CD4-positive, alpha-beta T cell (primary cell): ENCODE results near the gene USH1G. TPM values are rescaled to one million over a fixed set of nuclear protein-coding genes. Genes with fewer than 3 reads are reported as not detected.

Experiments used
- ATAC-seq: fragments of 200-7000 bp; cut with Tn5 transposase; one replicate; pipeline ENCODE4 v1.10.0; 2022; ENCODE audit warnings: mild to moderate bottlenecking; ENCODE audit not compliant: poor library complexity
- CTCF ChIA-PET: fragments of 350-600 bp; sonication (Branson Sonifier 250); formaldehyde crosslinking; loops from one replicate; lab custom pipeline; 2021; ENCODE audit warnings: antibody characterized with exemption, inconsistent platforms; lab: Charles Lee
- POLR2A ChIA-PET: fragments of 350-600 bp; sonication (Branson Sonifier 250); formaldehyde crosslinking; loops from one replicate; lab custom pipeline; 2021; ENCODE audit warnings: antibody characterized with exemption, inconsistent platforms; lab: Charles Lee
- DNase-seq, 14 experiments: peaks; one replicate each; pipeline ENCODE4 v3.0.0-alpha.2; 2013 to 2020; ENCODE audit warnings: mixed read lengths in 2 of 14
- H3K27ac ChIP-seq, 2 donors: one replicate each; pipeline versions ENCODE4 v1.5.1 to v1.7.0; 2013; ENCODE audit warnings: low read length in 2 of 2, low read depth in 1 of 2, mild to moderate bottlenecking in 1 of 2
- H3K27me3 ChIP-seq, 2 experiments: 1 replicate in 1 of 2; 2 replicates in 1 of 2; pipeline versions ENCODE4 v1.6.1 to v1.7.0; 2013; ENCODE audit warnings: low read length in 2 of 2, control low read depth in 1 of 2, mild to moderate bottlenecking in 1 of 2, moderate library complexity in 1 of 2; ENCODE audit not compliant: insufficient read depth in 2 of 2, control insufficient read depth in 1 of 2
- H3K36me3 ChIP-seq: one replicate; pipeline ENCODE4 v1.6.1; 2013; ENCODE audit warnings: low read length, control low read depth; ENCODE audit not compliant: insufficient read depth
- H3K4me1 ChIP-seq: one replicate; pipeline ENCODE4 v1.6.1; 2013; ENCODE audit warnings: low read length, control low read depth; ENCODE audit not compliant: insufficient read depth
- H3K4me3 ChIP-seq: one replicate; pipeline ENCODE4 v1.5.1; 2013; ENCODE audit warnings: mild to moderate bottlenecking, low read length, moderate library complexity
- H3K9me3 ChIP-seq, 2 experiments: 1 replicate in 1 of 2; 2 replicates in 1 of 2; pipeline versions ENCODE4 v1.6.1 to v1.7.0; 2013; ENCODE audit warnings: low read length in 2 of 2, mild to moderate bottlenecking in 2 of 2, control low read depth in 1 of 2, moderate library complexity in 1 of 2; ENCODE audit not compliant: control insufficient read depth in 1 of 2, insufficient read depth in 1 of 2
- H3K27ac Mint-ChIP-seq: one replicate; pipeline ENCODE4 v1.8.0; 2020; ENCODE audit warnings: mixed read lengths
- H3K27me3 Mint-ChIP-seq: one replicate; pipeline ENCODE4 v1.8.0; 2021; ENCODE audit warnings: mixed read lengths
- H3K36me3 Mint-ChIP-seq: one replicate; pipeline ENCODE4 v1.8.0; 2021; ENCODE audit warnings: low read depth, mixed read lengths
- H3K4me1 Mint-ChIP-seq: one replicate; pipeline ENCODE4 v1.8.0; 2021; ENCODE audit warnings: low read depth, mixed read lengths
- H3K4me3 Mint-ChIP-seq: one replicate; pipeline ENCODE4 v1.8.0; 2020; ENCODE audit warnings: mild to moderate bottlenecking, mixed read lengths
- H3K9me3 Mint-ChIP-seq: one replicate; pipeline ENCODE4 v1.8.0; 2020; ENCODE audit warnings: mixed read lengths
- intact Hi-C, 2 experiments: fragments of 100-400 bp; cut with DNase I in 1 of 2; cut with micrococcal nuclease in 1 of 2; formaldehyde crosslinking; loops; one replicate each; pipeline versions ENCODE4 v1.15.1 to v1.9.0; 2023 to 2025; cut with DNase I, micrococcal nuclease
- total RNA-seq, 174 experiments: library from RNA in 2 of 174; stranded (reverse) in 2 of 174; gene quantifications; one replicate each; pipeline ENCODE4 v1.2.3 and lab custom pipeline; 2021 to 2026
- TF ChIP-seq, protein P1 (sequence below): fragments of 200-600 bp; IDR thresholded peaks from one replicate; pipeline ENCODE4 v1.8.0; 2022; ENCODE audit warnings: antibody characterized with exemption, mild to moderate bottlenecking

The USH1G gene
- total RNA-seq, 2 experiments from 2014 or later, result not detected

DNA sequence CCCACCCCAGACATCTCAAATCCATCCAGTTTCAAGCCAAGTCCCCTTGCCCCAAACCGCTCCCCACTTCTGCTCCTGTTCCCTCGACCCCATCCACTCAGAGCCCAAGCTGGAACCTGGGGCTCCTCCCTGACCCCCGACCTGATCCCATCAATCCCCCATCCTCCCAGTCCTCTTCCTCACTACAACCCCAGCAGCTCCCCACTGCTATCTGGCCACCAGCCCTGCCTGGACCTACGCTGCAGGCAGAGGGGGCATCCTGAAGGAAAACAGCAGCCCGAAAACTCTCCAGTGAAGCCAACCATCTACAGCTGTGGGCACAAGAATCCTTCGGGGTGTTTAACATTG is 54.2 kb downstream of the USH1G start:
- Histone ChIP-seq H3K4me3 (no peak overlapping the region), H3K4me1 (peaks cover 25% of the 10 kb centered on the region), H3K27me3 (no peaks in the 10 kb centered on the region), H3K27ac (no peak overlapping the region), H3K36me3 (peaks cover 3% of the 10 kb centered on the region), H3K9me3 (no peaks in the 10 kb centered on the region)
- peaks cover 28% of the 10 kb centered on the region for H3K4me1 Mint-ChIP-seq
- ATAC-seq, result no peak
- H3K9me3 Mint-ChIP-seq, result no peaks in the 10 kb centered on the region
- intact Hi-C loops, result no loop called here
- H3K4me3 Mint-ChIP-seq, result no peak overlapping the region
- H3K36me3 Mint-ChIP-seq, result peaks cover 5% of the 10 kb centered on the region
- H3K27me3 Mint-ChIP-seq, result no peaks in the 10 kb centered on the region
- DNase-seq, result no peak
- TF ChIP-seq, protein P1, sequence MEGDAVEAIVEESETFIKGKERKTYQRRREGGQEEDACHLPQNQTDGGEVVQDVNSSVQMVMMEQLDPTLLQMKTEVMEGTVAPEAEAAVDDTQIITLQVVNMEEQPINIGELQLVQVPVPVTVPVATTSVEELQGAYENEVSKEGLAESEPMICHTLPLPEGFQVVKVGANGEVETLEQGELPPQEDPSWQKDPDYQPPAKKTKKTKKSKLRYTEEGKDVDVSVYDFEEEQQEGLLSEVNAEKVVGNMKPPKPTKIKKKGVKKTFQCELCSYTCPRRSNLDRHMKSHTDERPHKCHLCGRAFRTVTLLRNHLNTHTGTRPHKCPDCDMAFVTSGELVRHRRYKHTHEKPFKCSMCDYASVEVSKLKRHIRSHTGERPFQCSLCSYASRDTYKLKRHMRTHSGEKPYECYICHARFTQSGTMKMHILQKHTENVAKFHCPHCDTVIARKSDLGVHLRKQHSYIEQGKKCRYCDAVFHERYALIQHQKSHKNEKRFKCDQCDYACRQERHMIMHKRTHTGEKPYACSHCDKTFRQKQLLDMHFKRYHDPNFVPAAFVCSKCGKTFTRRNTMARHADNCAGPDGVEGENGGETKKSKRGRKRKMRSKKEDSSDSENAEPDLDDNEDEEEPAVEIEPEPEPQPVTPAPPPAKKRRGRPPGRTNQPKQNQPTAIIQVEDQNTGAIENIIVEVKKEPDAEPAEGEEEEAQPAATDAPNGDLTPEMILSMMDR, result no peak
- ChIA-PET CTCF (interaction anchor here (0.7 kb wide), 1 partner anchor 9 kb away, joined by 3 read pairs; the partner anchor contains the start of gene GRIN2C), POLR2A (no interaction called here)
- H3K27ac Mint-ChIP-seq, result no peak overlapping the region

DNA sequence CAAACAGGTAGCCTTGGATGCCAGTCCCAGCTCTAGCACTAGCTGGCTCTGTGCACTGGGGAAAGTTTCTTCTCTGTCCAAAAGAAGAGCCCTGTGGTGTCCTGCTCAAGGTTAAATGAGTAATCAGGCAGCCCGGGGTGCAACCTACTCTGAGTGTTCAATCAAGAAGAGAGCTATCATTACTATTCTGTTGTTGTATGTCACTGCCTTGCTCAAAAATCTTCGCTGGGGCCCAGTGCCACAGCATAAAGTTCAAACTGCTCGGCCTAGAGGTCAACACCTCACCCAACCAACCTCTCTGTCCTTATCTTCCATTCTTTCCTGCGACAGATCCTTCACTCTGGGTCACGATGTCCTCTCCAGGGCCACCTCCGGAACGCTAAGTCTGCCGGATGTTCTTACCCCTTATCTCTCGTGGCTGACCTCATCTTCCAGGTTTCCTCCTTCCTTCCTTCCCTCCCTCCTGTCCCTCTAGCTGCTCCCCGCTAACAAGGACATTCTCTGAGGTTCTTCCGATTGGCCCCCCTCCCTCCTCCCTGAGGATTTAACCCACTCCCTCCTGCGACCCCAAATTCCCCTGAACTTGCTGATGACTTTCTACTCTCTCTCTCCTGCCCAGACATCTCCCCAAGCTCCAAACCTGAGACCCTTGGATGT is 54.7 kb downstream of the USH1G start:
- Histone ChIP-seq H3K27me3 (no peaks in the 10 kb centered on the region), H3K36me3 (peaks cover 3% of the 10 kb centered on the region), H3K4me1 (peaks cover 20% of the 10 kb centered on the region), H3K27ac (no peak overlapping the region), H3K4me3 (no peak overlapping the region), H3K9me3 (no peaks in the 10 kb centered on the region)
- POLR2A ChIA-PET, result no interaction called here
- H3K36me3 Mint-ChIP-seq, result peaks cover 4% of the 10 kb centered on the region
- H3K27ac Mint-ChIP-seq, result no peak overlapping the region
- TF ChIP-seq, protein P1, result no peak
- intact Hi-C loops, result no loop called here
- no peak for ATAC-seq
- H3K4me1 Mint-ChIP-seq, result peaks cover 24% of the 10 kb centered on the region
- H3K27me3 Mint-ChIP-seq, result peaks cover 4% of the 10 kb centered on the region
- H3K4me3 Mint-ChIP-seq, result no peak overlapping the region
- no peak for DNase-seq
- CTCF ChIA-PET, result interaction anchor here (0.7 kb wide), 1 partner anchor 9 kb away, joined by 3 read pairs; the partner anchor contains the start of gene GRIN2C
- H3K9me3 Mint-ChIP-seq, result no peaks in the 10 kb centered on the region

DNA sequence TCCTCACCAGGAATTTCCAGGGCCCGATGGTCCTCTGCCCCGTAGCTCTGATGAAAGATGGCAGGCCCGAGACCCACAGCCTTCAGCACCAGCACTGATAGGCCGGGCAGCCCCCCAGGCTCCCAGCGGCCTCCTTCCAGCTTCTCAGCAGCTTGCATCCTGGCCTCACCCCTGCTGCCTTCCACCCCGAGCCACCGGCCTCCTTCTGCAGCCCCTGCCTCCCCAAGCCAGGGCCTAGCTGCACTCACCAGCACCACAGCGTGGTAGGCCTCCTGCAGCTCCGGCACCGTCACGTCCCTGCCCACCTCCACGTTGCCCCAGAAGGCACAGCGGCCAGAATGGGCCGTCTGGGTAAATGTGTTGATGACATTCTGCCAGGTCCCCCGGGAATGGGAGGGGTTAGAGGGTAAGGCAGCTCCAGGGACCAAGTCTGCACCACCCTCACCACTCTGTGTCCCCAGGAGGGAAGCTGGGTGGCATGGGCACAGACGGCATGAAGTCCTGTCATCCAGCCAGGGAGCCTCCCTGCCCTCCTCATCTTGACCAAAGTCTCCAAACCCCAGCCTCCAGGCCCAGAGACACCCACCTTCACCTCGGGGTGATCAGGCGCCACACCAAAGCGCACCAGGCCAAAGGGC is 56.7 kb downstream of the USH1G start:
- H3K36me3 Mint-ChIP-seq, result no peaks in the 10 kb centered on the region
- ChIA-PET CTCF (interaction anchor here (1.6 kb wide), 1 partner anchor 209 kb away, joined by 4 read pairs; no protein-coding TSS in a partner anchor), POLR2A (interaction anchor here (1.1 kb wide), 1 partner anchor 209 kb away, joined by 5 read pairs; no protein-coding TSS in a partner anchor)
- ATAC-seq (no peak), DNase-seq (no peak)
- peaks cover 16% of the 10 kb centered on the region for H3K4me1 Mint-ChIP-seq
- intact Hi-C loops, result no loop called here
- no peak overlapping the region for H3K27ac Mint-ChIP-seq
- TF ChIP-seq, protein P1, result no peak
- no peak overlapping the region for H3K4me3 ChIP-seq
- H3K4me1 ChIP-seq, result peaks cover 15% of the 10 kb centered on the region
- H3K27me3 ChIP-seq, result peaks cover 5 to 13% of the 10 kb centered on the region in 2 experiments
- H3K4me3 Mint-ChIP-seq, result no peak overlapping the region
- no peaks in the 10 kb centered on the region for H3K9me3 ChIP-seq
- H3K9me3 Mint-ChIP-seq, result no peaks in the 10 kb centered on the region
- peaks cover 14% of the 10 kb centered on the region for H3K27me3 Mint-ChIP-seq
- H3K27ac ChIP-seq, result no peak overlapping the region
- H3K36me3 ChIP-seq, result peaks cover 3% of the 10 kb centered on the region

Other genes with a start within 250 kb of the USH1G start
- gene CD300LF, start 210.3 kb downstream of the USH1G start, total RNA-seq, result 1 to 10 TPM in 1 of 2 experiments, under 1 TPM in 1; 0.39 to 1.0 TPM
- 10 to 100 TPM; 19.0 to 21.1 TPM for gene RAB37, start 186.0 kb downstream of the USH1G start, total RNA-seq
- 10 to 100 TPM; 68.4 to 72.4 TPM for gene NHERF1, start 174.6 kb downstream of the USH1G start, total RNA-seq
- 10 to 100 TPM; 34.6 to 38.2 TPM for gene NAT9, start 146.9 kb downstream of the USH1G start, total RNA-seq
- gene GRIN2C, start 63.4 kb downstream of the USH1G start, total RNA-seq, result not detected
- 1 to 10 TPM; 2.1 to 2.7 TPM for gene FDXR, start 50.3 kb downstream of the USH1G start, total RNA-seq
- gene FADS6, start 29.6 kb downstream of the USH1G start, total RNA-seq, result not detected
- not detected for gene OTOP2, start 1.0 kb upstream of the USH1G start, total RNA-seq
- gene OTOP3, start 12.6 kb upstream of the USH1G start, total RNA-seq, result not detected
- gene HID1, start 49.5 kb upstream of the USH1G start, total RNA-seq, result 10 to 100 TPM; 31.8 to 31.9 TPM
- gene CDR2L, start 64.4 kb upstream of the USH1G start, total RNA-seq, result under 1 TPM in 1 of 2 experiments, not detected in 1; 0.08 TPM
- 1 to 10 TPM; 5.4 to 7.1 TPM for gene MRPL58, start 89.4 kb upstream of the USH1G start, total RNA-seq
- 100 to 1,000 TPM in 1 of 2 experiments, 10 to 100 TPM in 1; 98.5 to 112 TPM for gene ATP5PD, start 123.7 kb upstream of the USH1G start, total RNA-seq
- 10 to 100 TPM; 26.1 to 28.0 TPM for gene KCTD2, start 124.0 kb upstream of the USH1G start, total RNA-seq
- gene SLC16A5, start 164.7 kb upstream of the USH1G start, total RNA-seq, result 10 to 100 TPM in 1 of 2 experiments, 1 to 10 TPM in 1; 9.2 to 11.0 TPM
- 1 to 10 TPM; 4.1 to 4.8 TPM for gene ARMC7, start 186.7 kb upstream of the USH1G start, total RNA-seq
- 10 to 100 TPM; 14.1 to 16.1 TPM for gene NT5C, start 208.5 kb upstream of the USH1G start, total RNA-seq
- gene JPT1, start 231.3 kb upstream of the USH1G start, total RNA-seq, result 10 to 100 TPM; 21.3 to 25.5 TPM